IMR-90 (cell line): ENCODE data around the gene RBM11. TPM values are rescaled to one million over a fixed set of nuclear protein-coding genes. Genes with fewer than 3 reads are reported as not detected.

Experiments used
- ATAC-seq: fragments of 200-7000 bp; cut with Tn5 transposase; 2 replicates; pipeline ENCODE4 v1.9.1; 2020; ENCODE audit warnings: low read depth, mild to moderate bottlenecking, moderate library complexity
- BruUV-seq: library from RNA; stranded (reverse); fragments of 400-500 nt; replicated peaks from 2 replicates; lab custom pipeline; 2021; lab: Mats Ljungman, UMichigan
- CTCF ChIA-PET: fragments of 300-600 bp; formaldehyde crosslinking; extraction: SDS; loops from one replicate; lab custom pipeline; 2021; ENCODE audit warnings: antibody characterized with exemption; lab: Yijun Ruan, JAX
- POLR2A ChIA-PET: fragments of 300-600 bp; sonication (Branson Sonifier 250); formaldehyde crosslinking; loops from one replicate; lab custom pipeline; 2022; ENCODE audit warnings: antibody characterized with exemption; ENCODE audit not compliant: unreplicated experiment; lab: Charles Lee
- DNase-seq: peaks from one replicate; pipeline ENCODE4 v3.0.0; 2013
- H2AFZ ChIP-seq: replicated peaks from 2 replicates; pipeline ENCODE3; 2013; ENCODE audit warnings: low read length, mild to moderate bottlenecking; ENCODE audit not compliant: poor library complexity
- H2AK5ac ChIP-seq: 2 replicates; pipeline ENCODE4 v1.6.1; 2013; ENCODE audit warnings: low read depth, low read length, inconsistent platforms
- H2AK9ac ChIP-seq: replicated peaks from 2 replicates; pipeline ENCODE3; 2013; ENCODE audit warnings: mild to moderate bottlenecking, low read depth, low read length, moderate library complexity; ENCODE audit not compliant: poor library complexity
- H2BK120ac ChIP-seq: 2 replicates; pipeline ENCODE4 v1.6.1; 2013; ENCODE audit warnings: low read depth, low read length, inconsistent platforms
- H2BK15ac ChIP-seq: 3 replicates; pipeline ENCODE4 v1.6.1; 2013; ENCODE audit warnings: low read depth, low read length, inconsistent platforms
- H2BK20ac ChIP-seq: 2 replicates; pipeline ENCODE4 v1.6.1; 2013; ENCODE audit warnings: low read depth, mild to moderate bottlenecking, inconsistent platforms, low read length, moderate library complexity
- H2BK5ac ChIP-seq: 2 replicates; pipeline ENCODE4 v1.6.1; 2013; ENCODE audit warnings: mild to moderate bottlenecking, low read depth, low read length, inconsistent platforms; ENCODE audit not compliant: poor library complexity, severe bottlenecking
- H3K14ac ChIP-seq: replicated peaks from 2 replicates; pipeline ENCODE4 v1.6.1; 2013; ENCODE audit warnings: low read depth, low read length, inconsistent platforms
- H3K18ac ChIP-seq: 2 replicates; pipeline ENCODE4 v1.6.1; 2013; ENCODE audit warnings: low read depth, low read length, control low read depth
- H3K23ac ChIP-seq: 2 replicates; pipeline ENCODE4 v1.6.1; 2013; ENCODE audit warnings: low read depth, low read length, inconsistent platforms
- H3K27ac ChIP-seq: 2 replicates; pipeline ENCODE4 v1.5.1; 2013; ENCODE audit warnings: mild to moderate bottlenecking, control low read depth, low read length; ENCODE audit not compliant: insufficient read depth
- H3K27me3 ChIP-seq: 2 replicates; pipeline ENCODE4 v1.6.1; 2013; ENCODE audit warnings: low read length; ENCODE audit not compliant: control insufficient read depth, insufficient read depth
- H3K36me3 ChIP-seq: 2 replicates; pipeline ENCODE4 v1.6.1; 2013; ENCODE audit warnings: low read length, mixed read lengths; ENCODE audit not compliant: control insufficient read depth, insufficient read depth
- H3K4ac ChIP-seq: 2 replicates; pipeline ENCODE4 v1.6.1; 2013; ENCODE audit warnings: low read depth, low read length, inconsistent platforms
- H3K4me1 ChIP-seq: 2 replicates; pipeline ENCODE4 v1.6.1; 2013; ENCODE audit warnings: low read length, mixed read lengths; ENCODE audit not compliant: control insufficient read depth, insufficient read depth
- H3K4me2 ChIP-seq: 2 replicates; pipeline ENCODE4 v1.6.1; 2013; ENCODE audit warnings: low read depth, mild to moderate bottlenecking, control low read depth, low read length, moderate library complexity
- H3K4me3 ChIP-seq: 2 replicates; pipeline ENCODE4 v1.5.1; 2013; ENCODE audit warnings: low read depth, mild to moderate bottlenecking, control low read depth, low read length, moderate library complexity; ENCODE audit not compliant: insufficient read depth
- H3K56ac ChIP-seq: 2 replicates; pipeline ENCODE4 v1.6.1; 2013; ENCODE audit warnings: low read length, inconsistent platforms; ENCODE audit not compliant: insufficient read depth; ENCODE audit errors: extremely low read depth
- H3K79me1 ChIP-seq, 2 experiments: 2 replicates each; pipeline ENCODE4 v1.6.1; 2013; ENCODE audit warnings: low read length in 2 of 2, inconsistent platforms in 1 of 2, low read depth in 1 of 2
- H3K9ac ChIP-seq: 2 replicates; pipeline ENCODE4 v1.6.1; 2013; ENCODE audit warnings: low read depth, low read length, control low read depth
- H3K9me1 ChIP-seq: 2 replicates; pipeline ENCODE4 v1.6.1; 2013; ENCODE audit warnings: low read length, inconsistent platforms; ENCODE audit not compliant: insufficient read depth
- H3K9me3 ChIP-seq: 2 replicates; pipeline ENCODE4 v1.6.1; 2013; ENCODE audit warnings: low read length; ENCODE audit not compliant: control insufficient read depth, insufficient read depth
- H4K20me1 ChIP-seq: 2 replicates; pipeline ENCODE4 v1.6.1; 2013; ENCODE audit warnings: low read length, inconsistent platforms; ENCODE audit not compliant: insufficient read depth
- H4K5ac ChIP-seq: 2 replicates; pipeline ENCODE4 v1.6.1; 2013; ENCODE audit warnings: mild to moderate bottlenecking, low read depth, low read length, control low read depth
- H4K8ac ChIP-seq, 2 experiments: 2 replicates each; pipeline ENCODE4 v1.6.1; 2013; ENCODE audit warnings: low read depth in 2 of 2, low read length in 2 of 2, control low read depth in 1 of 2, inconsistent platforms in 1 of 2
- H4K91ac ChIP-seq: 2 replicates; pipeline ENCODE4 v1.6.1; 2013; ENCODE audit warnings: low read depth, low read length, inconsistent platforms; ENCODE audit not compliant: insufficient read depth
- BHLHE40 ChIP-seq: fragments of 150-350 bp; IDR thresholded peaks from 2 replicates; pipeline ENCODE4 v1.6.1; 2016; ENCODE audit warnings: mild to moderate bottlenecking, low read depth, low read length
- CEBPB ChIP-seq: IDR thresholded peaks from 2 replicates; pipeline ENCODE4 v1.6.1; 2012; ENCODE audit warnings: low read depth, low read length, improper control_type of control experiment
- CHD1 ChIP-seq: IDR thresholded peaks from 2 replicates; pipeline ENCODE4 v1.6.1; 2012; ENCODE audit warnings: low read depth, low read length, improper control_type of control experiment
- CTCF ChIP-seq: conservative IDR thresholded peaks from 2 replicates; pipeline ENCODE4 v1.5.1; 2012; ENCODE audit warnings: mild to moderate bottlenecking, low read depth, low read length, improper control_type of control experiment
- ELK1 ChIP-seq: fragments of 150-350 bp; IDR thresholded peaks from 2 replicates; pipeline ENCODE4 v1.6.1; 2016; ENCODE audit warnings: low read depth, mild to moderate bottlenecking, low read length, moderate library complexity, borderline replicate concordance
- FOS ChIP-seq: fragments of 150-350 bp; IDR thresholded peaks from 2 replicates; pipeline ENCODE4 v1.6.1; 2016; ENCODE audit warnings: low read depth, low read length
- MAFK ChIP-seq: IDR thresholded peaks from 2 replicates; pipeline ENCODE4 v1.6.1; 2012; ENCODE audit warnings: low read depth, low read length, improper control_type of control experiment
- MAZ ChIP-seq: IDR thresholded peaks from 2 replicates; pipeline ENCODE4 v1.6.1; 2012; ENCODE audit warnings: low read depth, mild to moderate bottlenecking, low read length, improper control_type of control experiment, moderate library complexity, borderline replicate concordance
- MXI1 ChIP-seq: IDR thresholded peaks from 2 replicates; pipeline ENCODE4 v1.6.1; 2012; ENCODE audit warnings: low read depth, mild to moderate bottlenecking, low read length, moderate library complexity, borderline replicate concordance
- NFE2L2 ChIP-seq: fragments of 150-350 bp; IDR thresholded peaks from 2 replicates; pipeline ENCODE4 v1.6.1; 2016; ENCODE audit warnings: low read depth, mild to moderate bottlenecking, low read length
- POLR2A ChIP-seq: IDR thresholded peaks from 2 replicates; pipeline ENCODE4 v1.6.1; 2012; ENCODE audit warnings: mild to moderate bottlenecking, low read depth, low read length
- RAD21 ChIP-seq: IDR thresholded peaks from 2 replicates; pipeline ENCODE4 v1.6.1; 2012; ENCODE audit warnings: low read length, improper control_type of control experiment
- RCOR1 ChIP-seq: IDR thresholded peaks from 2 replicates; pipeline ENCODE4 v1.6.1; 2012; ENCODE audit warnings: mild to moderate bottlenecking, low read length, improper control_type of control experiment; ENCODE audit not compliant: insufficient replicate concordance
- RFX5 ChIP-seq: IDR thresholded peaks from 2 replicates; pipeline ENCODE4 v1.8.0; 2012; ENCODE audit warnings: low read depth, mild to moderate bottlenecking, low read length, moderate library complexity
- SMC3 ChIP-seq: fragments of 150-350 bp; IDR thresholded peaks from 2 replicates; pipeline ENCODE4 v1.6.1; 2016; ENCODE audit warnings: low read depth, mild to moderate bottlenecking, antibody characterized with exemption, low read length, moderate library complexity
- USF2 ChIP-seq: fragments of 150-350 bp; IDR thresholded peaks from 2 replicates; pipeline ENCODE4 v1.6.1; 2017; ENCODE audit warnings: mild to moderate bottlenecking, antibody characterized with exemption, low read length, low read depth
- WGBS, 2 experiments: methylation state at CpG; one replicate each; pipeline versions ENCODE4 v1.1.5 to v1.1.7; 2013; ENCODE audit warnings: missing lambda C conversion rate in 2 of 2; ENCODE audit not compliant: insufficient read length in 1 of 2; ENCODE audit errors: extremely low coverage in 2 of 2; 5-methylcytosine and 5-hydroxymethylcytosine counted together
- dilution Hi-C: fragments of 300-500 bp; cut with HindIII; formaldehyde crosslinking; loops from one replicate; pipeline ENCODE4 v1.14.3; 2018; ENCODE audit warnings: low sequenced_read_pairs; ENCODE audit not compliant: unreplicated experiment
- in situ Hi-C: fragments of 300-500 bp; cut with MboI; formaldehyde crosslinking; loops from 3 replicates; pipeline ENCODE4 v1.14.3; 2019; ENCODE audit warnings: low sequenced_read_pairs, inconsistent platforms, mixed read lengths
- intact Hi-C: fragments of 100-400 bp; cut with micrococcal nuclease; formaldehyde crosslinking; loops from 2 replicates; pipeline ENCODE4 v1.10.0; 2022
- polyA plus RNA-seq, 3 experiments: library from polyadenylated mRNA; depleted of rRNA; stranded (reverse); fragments of >200 nt; gene quantifications; 2 replicates each; pipeline ENCODE4 v1.2.3, GENCODE V29; 2012; ENCODE audit warnings: low replicate concordance in 1 of 3
- total RNA-seq: library from RNA; depleted of rRNA; stranded (reverse); fragments of >200 nt; gene quantifications from 2 replicates; pipeline ENCODE4 v1.2.3, GENCODE V29; 2012

RBM11 gene
- total and polyA plus RNA-seq, 2 of the 4 experiments (the other 2 are of a cell fraction), result 0.10 to 0.18 TPM

GRCh38 chr21:14235101-14235500 is 19.1 kb downstream of the RBM11 start:
- Histone ChIP-seq H2AK5ac (no peak overlapping the region), H3K23ac (no peak overlapping the region), H3K56ac (no peak overlapping the region), H4K20me1 (no peaks in the 10 kb centered on the region), H3K4me1 (no peaks in the 10 kb centered on the region), H3K9me3 (no peaks in the 10 kb centered on the region), H4K8ac (no peak overlapping the region), H2BK20ac (no peak overlapping the region), H3K9ac (no peak overlapping the region), H3K4me3 (no peak overlapping the region), H2BK5ac (no peak overlapping the region), H4K91ac (no peak overlapping the region), H3K4me2 (no peak overlapping the region), H3K18ac (no peak overlapping the region), H3K14ac (no peak overlapping the region), H3K79me1 (no peaks in the 10 kb centered on the region), H4K5ac (no peak overlapping the region), H2AK9ac (no peak overlapping the region), H3K4ac (no peak overlapping the region), H3K36me3 (no peaks in the 10 kb centered on the region), H3K27ac (no peak overlapping the region), H2AFZ (no peak overlapping the region), H3K27me3 (no peaks in the 10 kb centered on the region), H2BK15ac (no peak overlapping the region), H2BK120ac (no peak overlapping the region), H3K9me1 (no peaks in the 10 kb centered on the region)
- no TSS peak for BruUV-seq
- TF ChIP-seq MAZ (no peak), NFE2L2 (no peak), RFX5 (no peak), CTCF (no peak), RCOR1 (no peak), CHD1 (no peak), ELK1 (no peak), CEBPB (no peak), SMC3 (no peak), RAD21 (no peak), POLR2A (no peak), FOS (no peak), MXI1 (no peak), USF2 (no peak), BHLHE40 (no peak), MAFK (no peak)
- intact Hi-C loops, result no loop called here
- dilution Hi-C loops, result no loop called here
- ChIA-PET CTCF (no interaction called here), POLR2A (no interaction called here)
- ATAC-seq, result no peak
- no peak for DNase-seq
- WGBS, 2 experiments, result 72% methylated on average over 2 of the region's 5 CpGs; no CpG with 5 or more reads in 1 of the 2 experiments
- in situ Hi-C loops, result no loop called here
